ENCODE measurements around the gene B3GNT8.

GRCh38 chr19:41411100-41411967 lies 15.8 kb downstream of the B3GNT8 start:
- TF ChIP-seq POLR2A (IDR thresholded peaks at IDR 0.05) (no peak), CTCF (IDR thresholded peaks at IDR 0.05) (no peak)

Data from breast epithelium (tissue), 3 donors.